ENCODE measurements around the gene MBD4. TPM values are rescaled to one million over a fixed set of nuclear protein-coding genes. Genes with fewer than 3 reads are reported as not detected.
A peak's percentile ranks its signal among the peaks of the same experiment; 100 is the strongest.
"Not testable (repeated sequence)": the region's sequence is repeated elsewhere in the genome, so short reads cannot be mapped to it uniquely, and the experiment has no call there.

MBD4 gene
- total RNA-seq, 2 experiments from 2014 or later, result 50.1 to 50.6 TPM

GRCh38 chr3:129389572-129389937, 50.2 kb downstream of the MBD4 start:
- Mint-ChIP-seq H3K27me3 (ENCODE audit: low read depth) (no peaks in the 10 kb centered on the region), H3K36me3 (ENCODE audit: low read depth) (peaks cover 38% of the 10 kb centered on the region), H3K9me3 (ENCODE audit: insufficient read depth) (no peaks in the 10 kb centered on the region), H3K4me3 (no peak overlapping the region), H3K4me1 (ENCODE audit: low read depth) (no peaks in the 10 kb centered on the region), H3K27ac (no peak overlapping the region)
- CTCF ChIA-PET, result no interaction called here
- POLR2A ChIA-PET, result no interaction called here
- DNase-seq (no peak), ATAC-seq (no peak)

- H3K36me3 Mint-ChIP-seq (ENCODE audit: low read depth), result peaks cover 38% of the 10 kb centered on the region
- H3K27me3 Mint-ChIP-seq (ENCODE audit: low read depth); H3K4me1 Mint-ChIP-seq (ENCODE audit: low read depth); DNase-seq; POLR2A ChIA-PET; H3K27ac Mint-ChIP-seq; ATAC-seq; H3K9me3 Mint-ChIP-seq (ENCODE audit: insufficient read depth); H3K4me3 Mint-ChIP-seq: not testable (repeated sequence)
- CTCF ChIA-PET, result interaction anchor here (2.7 kb wide), 1 partner anchor 11 kb away, joined by 14 read pairs; no protein-coding TSS in a partner anchor
These were observed 50.8 kb downstream of the MBD4 start for GRCh38 chr3:129388791-129389571.

GRCh38 chr3:129387487-129387886, 52.3 kb downstream of the MBD4 start:
- no peaks in the 10 kb centered on the region for H3K4me1 Mint-ChIP-seq (ENCODE audit: low read depth)
- no peak overlapping the region for H3K27ac Mint-ChIP-seq
- peaks cover 32% of the 10 kb centered on the region for H3K36me3 Mint-ChIP-seq (ENCODE audit: low read depth)
- no peak overlapping the region for H3K4me3 Mint-ChIP-seq
- DNase-seq (no peak), ATAC-seq (no peak)
- H3K9me3 Mint-ChIP-seq (ENCODE audit: insufficient read depth), result no peaks in the 10 kb centered on the region
- POLR2A ChIA-PET, result interaction anchor here (1.0 kb wide), 1 partner anchor 51 kb away, joined by 3 read pairs; no protein-coding TSS in a partner anchor
- no peaks in the 10 kb centered on the region for H3K27me3 Mint-ChIP-seq (ENCODE audit: low read depth)
- CTCF ChIA-PET, result interaction anchor here (2.7 kb wide), 1 partner anchor 13 kb away, joined by 14 read pairs; no protein-coding TSS in a partner anchor

- Mint-ChIP-seq H3K9me3 (ENCODE audit: insufficient read depth) (no peaks in the 10 kb centered on the region), H3K4me1 (ENCODE audit: low read depth) (no peaks in the 10 kb centered on the region), H3K36me3 (ENCODE audit: low read depth) (peaks cover 28% of the 10 kb centered on the region), H3K27me3 (ENCODE audit: low read depth) (no peaks in the 10 kb centered on the region), H3K27ac (no peak overlapping the region), H3K4me3 (no peak overlapping the region)
- ChIA-PET POLR2A (interaction anchor here (1.0 kb wide), 1 partner anchor 52 kb away, joined by 3 read pairs; no protein-coding TSS in a partner anchor), CTCF (interaction anchor here (2.7 kb wide), 1 partner anchor 13 kb away, joined by 14 read pairs; no protein-coding TSS in a partner anchor)
- DNase-seq, result no peak
- ATAC-seq, result no peak
These were observed 52.8 kb downstream of the MBD4 start for GRCh38 chr3:129386984-129387383.

GRCh38 chr3:129385507-129385906, 54.2 kb downstream of the MBD4 start:
- CTCF ChIA-PET, result interaction anchor here (0.9 kb wide), 1 partner anchor 14 kb away, joined by 3 read pairs; no protein-coding TSS in a partner anchor
- ATAC-seq; H3K27me3 Mint-ChIP-seq (ENCODE audit: low read depth); H3K4me1 Mint-ChIP-seq (ENCODE audit: low read depth); H3K27ac Mint-ChIP-seq; DNase-seq; POLR2A ChIA-PET; H3K4me3 Mint-ChIP-seq; H3K9me3 Mint-ChIP-seq (ENCODE audit: insufficient read depth): not testable (repeated sequence)
- peaks cover 17% of the 10 kb centered on the region for H3K36me3 Mint-ChIP-seq (ENCODE audit: low read depth)

- no peaks in the 10 kb centered on the region for H3K4me1 Mint-ChIP-seq (ENCODE audit: low read depth)
- CTCF ChIA-PET, result interaction anchor here (0.9 to 1.4 kb wide), 2 partner anchors 15 to 25 kb away, joined by 3 to 4 read pairs; no protein-coding TSS in a partner anchor
- H3K36me3 Mint-ChIP-seq (ENCODE audit: low read depth), result peaks cover 16% of the 10 kb centered on the region
- H3K9me3 Mint-ChIP-seq (ENCODE audit: insufficient read depth), result no peaks in the 10 kb centered on the region
- no peak for ATAC-seq
- POLR2A ChIA-PET, result no interaction called here
- no peak overlapping the region for H3K4me3 Mint-ChIP-seq
- DNase-seq, result no peak
- H3K27ac Mint-ChIP-seq, result no peak overlapping the region
- H3K27me3 Mint-ChIP-seq (ENCODE audit: low read depth), result no peaks in the 10 kb centered on the region
These were observed 55.0 kb downstream of the MBD4 start for GRCh38 chr3:129384594-129385323.

- not testable (repeated sequence) for H3K27ac Mint-ChIP-seq; H3K4me3 Mint-ChIP-seq; H3K27me3 Mint-ChIP-seq (ENCODE audit: low read depth); H3K9me3 Mint-ChIP-seq (ENCODE audit: insufficient read depth); ATAC-seq; DNase-seq; H3K4me1 Mint-ChIP-seq (ENCODE audit: low read depth)
- ChIA-PET CTCF (interaction anchor here (0.8 to 1.8 kb wide), 18 partner anchors 12 to 550 kb away, joined by 3 to 22 read pairs (median 5); partner anchors contain the start of genes IFT122 and MBD4), POLR2A (interaction anchor here (1.8 kb wide), 1 partner anchor 56 kb away, joined by 4 read pairs; the partner anchor contains the start of genes IFT122 and MBD4)
- H3K36me3 Mint-ChIP-seq (ENCODE audit: low read depth), result peaks cover 10% of the 10 kb centered on the region
These were observed 55.6 kb downstream of the MBD4 start for GRCh38 chr3:129384103-129384502.

GRCh38 chr3:129383292-129383860, 56.4 kb downstream of the MBD4 start:
- H3K27me3 Mint-ChIP-seq (ENCODE audit: low read depth), result no peaks in the 10 kb centered on the region
- ATAC-seq (peak; percentile 96), DNase-seq (peak; percentile 62)
- no peak overlapping the region for H3K4me3 Mint-ChIP-seq
- H3K9me3 Mint-ChIP-seq (ENCODE audit: insufficient read depth), result no peaks in the 10 kb centered on the region
- ChIA-PET POLR2A (interaction anchor here (0.6 to 1.8 kb wide), 2 partner anchors 57 to 217 kb away, joined by 3 to 4 read pairs; partner anchors contain the start of genes IFT122 and MBD4), CTCF (interaction anchor here (0.6 to 1.8 kb wide), 30 partner anchors 8 to 551 kb away, joined by 3 to 22 read pairs (median 4); partner anchors contain the start of genes IFT122 and MBD4)
- peaks cover 12% of the 10 kb centered on the region for H3K36me3 Mint-ChIP-seq (ENCODE audit: low read depth)
- H3K4me1 Mint-ChIP-seq (ENCODE audit: low read depth), result no peaks in the 10 kb centered on the region
- H3K27ac Mint-ChIP-seq, result no peak overlapping the region

GRCh38 chr3:129382366-129382765, 57.4 kb downstream of the MBD4 start:
- Mint-ChIP-seq H3K36me3 (ENCODE audit: low read depth) (peaks cover 8% of the 10 kb centered on the region), H3K4me1 (ENCODE audit: low read depth) (no peaks in the 10 kb centered on the region), H3K27ac (no peak overlapping the region), H3K9me3 (ENCODE audit: insufficient read depth) (no peaks in the 10 kb centered on the region), H3K27me3 (ENCODE audit: low read depth) (no peaks in the 10 kb centered on the region), H3K4me3 (no peak overlapping the region)
- ChIA-PET POLR2A (no interaction called here), CTCF (interaction anchor here (1.5 to 1.7 kb wide), 2 partner anchors 9 to 17 kb away, joined by 5 to 22 read pairs; no protein-coding TSS in a partner anchor)
- ATAC-seq, result no peak
- no peak for DNase-seq
